ENCODE measurements around the gene NR3C1.

Gene NR3C1

DNA sequence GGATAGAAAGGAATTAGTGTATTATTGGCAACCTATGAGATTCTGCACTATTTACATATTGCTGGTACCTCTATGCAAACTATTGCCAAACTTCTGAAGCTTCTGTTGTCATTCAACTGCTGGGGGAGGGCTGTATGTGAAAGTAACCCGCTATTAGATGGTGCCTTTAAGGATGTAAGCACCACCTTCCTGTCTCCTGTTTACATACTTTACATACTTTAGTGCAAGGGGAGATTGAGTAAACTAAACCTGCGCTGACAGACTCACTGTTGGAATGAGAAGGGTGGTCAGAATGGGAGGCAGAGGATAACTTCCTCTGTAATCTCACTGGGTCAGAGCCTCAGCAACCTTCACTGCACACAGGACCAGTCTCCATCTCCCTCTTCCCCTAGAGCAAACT lies 123.8 kb downstream of the NR3C1 start:
- Histone ChIP-seq H3K79me2 (ENCODE audit: low read length) (peaks cover 12% of the 10 kb centered on the region), H3K9me2 (replicated peaks; ENCODE audit: insufficient read depth, low read length) (no peaks in the 10 kb centered on the region), H3K4me1 (ENCODE audit: low read length) (no peaks in the 10 kb centered on the region), H3K9me3 (replicated peaks; ENCODE audit: insufficient read depth, low read length) (no peaks in the 10 kb centered on the region), H3K9ac (ENCODE audit: low read length) (no peak overlapping the region), H3K27ac (ENCODE audit: low read length) (no peak overlapping the region), H3F3A (ENCODE audit: insufficient read depth, low read length) (no peaks in the 10 kb centered on the region; the same call in 1 of the 2 replicates), H4K20me1 (ENCODE audit: insufficient read depth, low read length) (no peaks in the 10 kb centered on the region), H3K4me3 (ENCODE audit: low read length) (no peak overlapping the region), H3K36me3 (replicated peaks; ENCODE audit: insufficient read depth, low read length) (peaks cover 5% of the 10 kb centered on the region; the same call in 1 of the 2 replicates), H2AFZ (ENCODE audit: low read length) (no peak overlapping the region), H3K27me3 (replicated peaks; ENCODE audit: insufficient read depth, low read length) (no peaks in the 10 kb centered on the region), H3K4me2 (ENCODE audit: low read depth, low read length) (no peak overlapping the region)
- TF ChIP-seq EZH2 (optimal IDR thresholded peaks at IDR 0.05; ENCODE audit: low read depth, low read length), result no peak
- TF ChIP-seq EZH2phosphoT487 (IDR thresholded peaks at IDR 0.05; ENCODE audit: low read length), result no peak
- TF ChIP-seq, protein P1, sequence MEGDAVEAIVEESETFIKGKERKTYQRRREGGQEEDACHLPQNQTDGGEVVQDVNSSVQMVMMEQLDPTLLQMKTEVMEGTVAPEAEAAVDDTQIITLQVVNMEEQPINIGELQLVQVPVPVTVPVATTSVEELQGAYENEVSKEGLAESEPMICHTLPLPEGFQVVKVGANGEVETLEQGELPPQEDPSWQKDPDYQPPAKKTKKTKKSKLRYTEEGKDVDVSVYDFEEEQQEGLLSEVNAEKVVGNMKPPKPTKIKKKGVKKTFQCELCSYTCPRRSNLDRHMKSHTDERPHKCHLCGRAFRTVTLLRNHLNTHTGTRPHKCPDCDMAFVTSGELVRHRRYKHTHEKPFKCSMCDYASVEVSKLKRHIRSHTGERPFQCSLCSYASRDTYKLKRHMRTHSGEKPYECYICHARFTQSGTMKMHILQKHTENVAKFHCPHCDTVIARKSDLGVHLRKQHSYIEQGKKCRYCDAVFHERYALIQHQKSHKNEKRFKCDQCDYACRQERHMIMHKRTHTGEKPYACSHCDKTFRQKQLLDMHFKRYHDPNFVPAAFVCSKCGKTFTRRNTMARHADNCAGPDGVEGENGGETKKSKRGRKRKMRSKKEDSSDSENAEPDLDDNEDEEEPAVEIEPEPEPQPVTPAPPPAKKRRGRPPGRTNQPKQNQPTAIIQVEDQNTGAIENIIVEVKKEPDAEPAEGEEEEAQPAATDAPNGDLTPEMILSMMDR (IDR thresholded peaks at IDR 0.05; ENCODE audit: low read length), result no peak
- no peak for DNase-seq

DNA sequence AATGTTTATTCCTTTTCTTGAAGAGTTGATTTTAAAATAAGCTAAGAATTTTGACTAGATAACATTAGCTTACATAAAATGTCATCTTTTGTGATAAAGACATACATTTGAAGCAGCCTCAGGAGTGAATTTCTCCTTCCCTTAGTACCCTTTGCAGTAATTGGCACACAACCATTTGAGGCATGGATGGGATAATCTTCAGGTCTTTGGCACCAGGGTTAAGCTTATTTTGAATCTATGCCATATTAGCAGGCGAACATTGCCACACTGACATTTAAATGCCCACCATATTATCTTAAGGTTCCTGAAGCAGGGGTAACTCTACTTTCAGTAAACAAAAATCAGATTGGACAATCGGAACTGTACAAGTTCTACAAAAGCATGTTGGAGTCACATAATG lies 126.0 kb downstream of the NR3C1 start:
- H4K20me1 ChIP-seq (ENCODE audit: insufficient read depth, low read length), result no peaks in the 10 kb centered on the region
- H3K79me2 ChIP-seq (ENCODE audit: low read length), result no peaks in the 10 kb centered on the region
- no peak for DNase-seq
- H3K4me1 ChIP-seq (ENCODE audit: low read length), result no peaks in the 10 kb centered on the region
- no peak overlapping the region for H2AFZ ChIP-seq (ENCODE audit: low read length)
- no peak overlapping the region for H3K4me3 ChIP-seq (ENCODE audit: low read length)
- 0 out of 2 replicates have a peak, but pooled peaks cover 5% of the 10 kb centered on the region for H3K36me3 ChIP-seq (replicated peaks; ENCODE audit: insufficient read depth, low read length)
- H3K9me3 ChIP-seq (replicated peaks; ENCODE audit: insufficient read depth, low read length), result no peaks in the 10 kb centered on the region
- TF ChIP-seq, protein P1 (IDR thresholded peaks at IDR 0.05; ENCODE audit: low read length), result no peak
- no peak for TF ChIP-seq EZH2phosphoT487 (IDR thresholded peaks at IDR 0.05; ENCODE audit: low read length)
- TF ChIP-seq EZH2 (optimal IDR thresholded peaks at IDR 0.05; ENCODE audit: low read depth, low read length), result no peak
- no peaks in the 10 kb centered on the region for H3K27me3 ChIP-seq (replicated peaks; ENCODE audit: insufficient read depth, low read length)
- H3K27ac ChIP-seq (ENCODE audit: low read length), result no peak overlapping the region
- H3K9me2 ChIP-seq (replicated peaks; ENCODE audit: insufficient read depth, low read length), result no peaks in the 10 kb centered on the region
- H3K9ac ChIP-seq (ENCODE audit: low read length), result no peak overlapping the region
- no peaks in the 10 kb centered on the region; the same call in 1 of the 2 replicates for H3F3A ChIP-seq (ENCODE audit: insufficient read depth, low read length)
- H3K4me2 ChIP-seq (ENCODE audit: low read depth, low read length), result no peak overlapping the region

DNA sequence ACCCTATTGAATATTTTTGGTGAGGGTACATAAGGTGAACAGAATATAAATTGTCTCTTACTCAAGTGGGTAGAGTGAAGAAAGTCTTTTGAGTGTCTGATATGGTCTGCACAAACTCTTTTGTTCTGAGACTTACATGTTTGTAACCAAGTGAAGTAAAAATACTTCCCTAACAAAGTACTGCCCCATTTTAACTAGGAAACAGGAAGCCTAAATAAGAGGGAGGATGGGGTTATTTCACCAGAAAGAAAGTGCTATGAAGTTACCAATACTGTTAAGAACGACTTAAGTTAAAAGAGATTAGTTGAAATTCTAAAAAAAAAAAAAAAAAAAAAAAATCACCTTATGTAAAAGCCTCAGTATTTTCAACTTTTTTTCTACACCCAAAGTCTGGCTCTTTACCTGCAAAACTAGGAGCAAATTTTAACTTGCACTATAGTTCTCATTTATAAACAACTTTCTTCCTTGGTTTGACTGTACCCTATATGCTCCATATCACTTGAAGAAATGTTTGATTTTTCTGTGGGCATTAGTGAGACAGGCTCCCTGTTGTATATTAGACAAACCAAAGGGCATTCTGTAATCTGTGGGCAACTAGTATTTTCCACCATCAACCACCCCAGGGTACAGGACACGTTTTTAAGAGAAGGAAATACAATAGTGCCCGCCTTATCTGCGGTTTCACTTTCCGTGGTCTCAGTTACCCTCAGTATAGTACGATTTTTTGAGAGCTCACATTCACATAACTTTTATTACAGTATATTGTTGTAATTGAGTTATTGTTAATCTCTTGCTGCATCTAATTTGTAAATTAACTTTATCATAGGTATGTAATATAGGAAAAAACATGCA lies 127.7 kb downstream of the NR3C1 start:
- TF ChIP-seq, protein P1 (IDR thresholded peaks at IDR 0.05; ENCODE audit: low read length), result no peak
- TF ChIP-seq EZH2phosphoT487 (IDR thresholded peaks at IDR 0.05; ENCODE audit: low read length) (no peak), EZH2 (optimal IDR thresholded peaks at IDR 0.05; ENCODE audit: low read depth, low read length) (no peak)
- Histone ChIP-seq H3K27me3 (replicated peaks; ENCODE audit: insufficient read depth, low read length) (no peaks in the 10 kb centered on the region), H3K27ac (ENCODE audit: low read length) (no peak overlapping the region), H3F3A (ENCODE audit: insufficient read depth, low read length) (no peaks in the 10 kb centered on the region; the same call in 1 of the 2 replicates), H3K4me2 (ENCODE audit: low read depth, low read length) (no peak overlapping the region), H4K20me1 (ENCODE audit: insufficient read depth, low read length) (no peaks in the 10 kb centered on the region), H3K36me3 (replicated peaks; ENCODE audit: insufficient read depth, low read length) (0 out of 2 replicates have a peak, but pooled peaks cover 2% of the 10 kb centered on the region), H3K4me1 (ENCODE audit: low read length) (0 out of 2 replicates have a peak, but pooled peaks cover 7% of the 10 kb centered on the region), H3K4me3 (ENCODE audit: low read length) (no peak overlapping the region), H2AFZ (ENCODE audit: low read length) (no peak overlapping the region), H3K79me2 (ENCODE audit: low read length) (no peaks in the 10 kb centered on the region), H3K9me3 (replicated peaks; ENCODE audit: insufficient read depth, low read length) (no peaks in the 10 kb centered on the region), H3K9me2 (replicated peaks; ENCODE audit: insufficient read depth, low read length) (no peaks in the 10 kb centered on the region), H3K9ac (ENCODE audit: low read length) (no peak overlapping the region)
- no peak for DNase-seq
